HepG2 (cell line): ENCODE results near the gene MAML1. TPM values are rescaled to one million over a fixed set of nuclear protein-coding genes. Genes with fewer than 3 reads are reported as not detected.

Experiments used
- AKAP8 ChIP-seq: sonication (generic); formaldehyde crosslinking; IDR thresholded peaks from 2 replicates; pipeline ENCODE4 v1.5.1; 2020; ENCODE audit warnings: mild to moderate bottlenecking, missing genetic modification reagents
- ARNTL ChIP-seq: sonication (generic); formaldehyde crosslinking; IDR thresholded peaks from 2 replicates; pipeline ENCODE4 v1.4.0; 2020; ENCODE audit warnings: mild to moderate bottlenecking, missing genetic modification reagents
- CEBPZ ChIP-seq: IDR thresholded peaks from 2 replicates; pipeline ENCODE4 v1.6.1; 2012; ENCODE audit warnings: low read length, improper control_type of control experiment
- ELF4 ChIP-seq: sonication (generic); formaldehyde crosslinking; IDR thresholded peaks from 2 replicates; pipeline ENCODE4 v1.5.0; 2020; ENCODE audit warnings: missing genetic modification reagents, mild to moderate bottlenecking, moderate library complexity, borderline replicate concordance
- PAX8 ChIP-seq: sonication (generic); formaldehyde crosslinking; IDR thresholded peaks from 2 replicates; pipeline ENCODE4 v1.8.0; 2022; ENCODE audit warnings: mild to moderate bottlenecking, missing genetic modification reagents, borderline replicate concordance
- PHF20 ChIP-seq: sonication (generic); formaldehyde crosslinking; IDR thresholded peaks from 2 replicates; pipeline ENCODE4 v1.5.0; 2020; ENCODE audit warnings: mild to moderate bottlenecking, missing genetic modification reagents
- REST ChIP-seq, 2 experiments: IDR thresholded peaks; 2 replicates each; pipeline ENCODE4 v1.6.1; 2011 to 2012; ENCODE audit warnings: low read length in 2 of 2, borderline replicate concordance in 1 of 2, low read depth in 1 of 2, mild to moderate bottlenecking in 1 of 2, moderate library complexity in 1 of 2
- TFE3 ChIP-seq: IDR thresholded peaks from 2 replicates; pipeline ENCODE4 v1.6.1; 2016
- ZFP36 ChIP-seq: fragments of 150-350 bp; IDR thresholded peaks from 2 replicates; pipeline ENCODE4 v1.6.1; 2018; ENCODE audit warnings: borderline replicate concordance, low read length, low read depth; ENCODE audit not compliant: partially characterized antibody
- ZNF136 ChIP-seq: sonication (generic); formaldehyde crosslinking; IDR thresholded peaks from 2 replicates; pipeline ENCODE4 v1.8.1; 2022; ENCODE audit warnings: low read depth, mild to moderate bottlenecking, moderate library complexity, missing genetic modification reagents
- ZNF224 ChIP-seq: sonication (generic); formaldehyde crosslinking; IDR thresholded peaks from 2 replicates; pipeline ENCODE4 v1.5.0; 2020; ENCODE audit warnings: mild to moderate bottlenecking, missing genetic modification reagents
- ZNF414 ChIP-seq: sonication (generic); formaldehyde crosslinking; IDR thresholded peaks from 2 replicates; pipeline ENCODE4 v1.5.0; 2020; ENCODE audit warnings: missing genetic modification reagents
- ZNF562 ChIP-seq: sonication (generic); formaldehyde crosslinking; IDR thresholded peaks from 2 replicates; pipeline ENCODE4 v1.8.0; 2022; ENCODE audit warnings: missing genetic modification reagents, borderline replicate concordance
- ZNF605 ChIP-seq: sonication (generic); formaldehyde crosslinking; IDR thresholded peaks from 2 replicates; pipeline ENCODE4 v1.8.0; 2022; ENCODE audit warnings: mild to moderate bottlenecking, missing genetic modification reagents
- polyA plus RNA-seq, 8 experiments: library from polyadenylated mRNA; depleted of rRNA in 3 of 8; stranded (reverse) in 7 of 8; unstranded in 1 of 8; fragments of >200 nt; fragmentation: Illumina TruSeq in 4 of 8; extraction: Trizol in 4 of 8; gene quantifications; 2 replicates each; pipeline versions ENCODE4 v1.2.1 to v1.2.3, GENCODE V29; 2011 to 2016; ENCODE audit warnings: low read depth in 4 of 8, missing spikeins in 1 of 8, mixed read lengths in 1 of 8; ENCODE audit not compliant: insufficient read depth in 1 of 8
- total RNA-seq, 5 experiments: library from RNA; depleted of rRNA; stranded (reverse); fragments of >200 nt; fragmentation: Illumina TruSeq; extraction: Trizol; gene quantifications; 2 replicates each; pipeline ENCODE4 v1.2.3, GENCODE V29; 2016; ENCODE audit warnings: low read depth in 1 of 5
- TF ChIP-seq, protein P1 (sequence below): sonication (generic); formaldehyde crosslinking; IDR thresholded peaks from 2 replicates; pipeline ENCODE4 v1.4.0; 2020; ENCODE audit warnings: missing genetic modification reagents
- TF ChIP-seq, protein P2 (sequence below): sonication (generic); formaldehyde crosslinking; IDR thresholded peaks from 2 replicates; pipeline ENCODE4 v1.4.0; 2020; ENCODE audit warnings: missing genetic modification reagents, borderline replicate concordance

Gene MAML1
- total and polyA plus RNA-seq, 2 of the 13 experiments (the other 11 are each of a cell fraction or from before 2014, with no cell fraction given): 10.0 to 10.8 TPM

DNA sequence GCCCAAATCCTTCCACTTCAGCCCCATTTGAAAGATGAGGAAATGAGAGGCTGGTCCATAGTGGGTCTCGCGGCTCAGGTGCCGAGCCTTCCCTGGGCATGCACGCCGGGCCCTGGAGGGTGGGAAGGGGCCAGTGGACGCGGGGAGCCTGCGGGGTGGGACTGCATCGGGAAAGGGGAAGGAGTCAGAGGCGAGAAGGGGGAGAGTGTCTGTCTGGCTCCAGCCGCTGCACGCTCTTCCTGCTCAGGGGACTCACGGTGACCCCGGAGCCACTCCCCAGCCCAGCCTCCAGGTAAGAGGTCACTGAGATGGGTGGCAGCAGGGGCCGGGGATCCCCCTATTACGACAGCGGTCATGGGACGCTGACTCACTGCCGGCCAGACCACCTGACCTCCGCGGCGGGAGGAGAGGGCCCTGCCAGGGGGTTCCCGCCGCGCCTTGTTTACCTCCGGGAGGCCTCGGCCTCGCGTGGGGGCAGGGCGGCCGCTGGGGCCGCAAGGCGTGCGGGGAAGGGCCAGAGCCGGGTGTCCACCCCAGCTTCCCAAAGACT, 86.2 kb downstream of the MAML1 start (continued):
- TF ChIP-seq ZNF605 (CRISPR knock-in tag) (peak; percentile 80), ZFP36 (no peak), ZNF562 (CRISPR knock-in tag) (no peak), ZNF414 (CRISPR knock-in tag) (peak; percentile 95), ARNTL (CRISPR knock-in tag) (peak; percentile 78; the same call in 1 of the 2 replicates), ELF4 (CRISPR knock-in tag) (no peak), REST (IDR thresholded peaks at IDR 0.05; ENCODE audit: borderline replicate concordance in 1 of 2, low read depth in 1 of 2, low read length in 2 of 2) (peak in 1 of 2 experiments; percentile 46; a peak in 1 of 4 replicates), AKAP8 (CRISPR knock-in tag) (peak; percentile 99), TFE3 (CRISPR knock-in tag) (peak; percentile 100), CEBPZ (no peak), PAX8 (no peak; the same call in 1 of the 2 replicates), ZNF224 (CRISPR knock-in tag) (no peak), ZNF136 (CRISPR knock-in tag) (no peak), PHF20 (CRISPR knock-in tag) (peak; percentile 74)
- TF ChIP-seq, protein P1, sequence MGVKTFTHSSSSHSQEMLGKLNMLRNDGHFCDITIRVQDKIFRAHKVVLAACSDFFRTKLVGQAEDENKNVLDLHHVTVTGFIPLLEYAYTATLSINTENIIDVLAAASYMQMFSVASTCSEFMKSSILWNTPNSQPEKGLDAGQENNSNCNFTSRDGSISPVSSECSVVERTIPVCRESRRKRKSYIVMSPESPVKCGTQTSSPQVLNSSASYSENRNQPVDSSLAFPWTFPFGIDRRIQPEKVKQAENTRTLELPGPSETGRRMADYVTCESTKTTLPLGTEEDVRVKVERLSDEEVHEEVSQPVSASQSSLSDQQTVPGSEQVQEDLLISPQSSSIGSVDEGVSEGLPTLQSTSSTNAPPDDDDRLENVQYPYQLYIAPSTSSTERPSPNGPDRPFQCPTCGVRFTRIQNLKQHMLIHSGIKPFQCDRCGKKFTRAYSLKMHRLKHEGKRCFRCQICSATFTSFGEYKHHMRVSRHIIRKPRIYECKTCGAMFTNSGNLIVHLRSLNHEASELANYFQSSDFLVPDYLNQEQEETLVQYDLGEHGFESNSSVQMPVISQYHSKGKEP (CRISPR knock-in tag): no peak; the same call in 1 of the 2 replicates
- TF ChIP-seq, protein P2, sequence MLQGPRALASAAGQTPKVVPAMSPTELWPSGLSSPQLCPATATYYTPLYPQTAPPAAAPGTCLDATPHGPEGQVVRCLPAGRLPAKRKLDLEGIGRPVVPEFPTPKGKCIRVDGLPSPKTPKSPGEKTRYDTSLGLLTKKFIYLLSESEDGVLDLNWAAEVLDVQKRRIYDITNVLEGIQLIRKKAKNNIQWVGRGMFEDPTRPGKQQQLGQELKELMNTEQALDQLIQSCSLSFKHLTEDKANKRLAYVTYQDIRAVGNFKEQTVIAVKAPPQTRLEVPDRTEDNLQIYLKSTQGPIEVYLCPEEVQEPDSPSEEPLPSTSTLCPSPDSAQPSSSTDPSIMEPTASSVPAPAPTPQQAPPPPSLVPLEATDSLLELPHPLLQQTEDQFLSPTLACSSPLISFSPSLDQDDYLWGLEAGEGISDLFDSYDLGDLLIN (CRISPR knock-in tag): peak; percentile 80; the same call in 1 of the 2 replicates
